Loucy (cell line): Measurements from ENCODE around the gene IL20RA.

Source experiments
- H2AFZ ChIP-seq: fragments of 200-600 bp; sonication (generic); 2 replicates; pipeline ENCODE4 v1.6.0; 2016; ENCODE audit warnings: antibody characterized with exemption, mild to moderate bottlenecking, low read length, moderate library complexity
- H3F3A ChIP-seq: fragments of 200-600 bp; 2 replicates; pipeline ENCODE4 v1.6.0; 2016; ENCODE audit warnings: antibody characterized with exemption, low read depth, mild to moderate bottlenecking
- H3K27me3 ChIP-seq: fragments of 200-600 bp; sonication (generic); 2 replicates; pipeline ENCODE4 v1.6.1; 2014; ENCODE audit warnings: low read length, mild to moderate bottlenecking; ENCODE audit not compliant: insufficient read depth, poor library complexity, severe bottlenecking
- H3K36me3 ChIP-seq: fragments of 200-600 bp; sonication (generic); 2 replicates; pipeline ENCODE4 v1.6.1; 2016; ENCODE audit warnings: low read length; ENCODE audit not compliant: insufficient read depth
- H3K4me1 ChIP-seq: fragments of 200-600 bp; sonication (generic); 2 replicates; pipeline ENCODE4 v1.5.1; 2014; ENCODE audit warnings: low read length, mild to moderate bottlenecking; ENCODE audit not compliant: insufficient read depth, poor library complexity, severe bottlenecking
- H3K4me2 ChIP-seq: fragments of 200-600 bp; sonication (generic); 2 replicates; pipeline ENCODE4 v1.6.0; 2014; ENCODE audit warnings: antibody characterized with exemption, low read length, low read depth, mild to moderate bottlenecking; ENCODE audit not compliant: poor library complexity, severe bottlenecking
- H3K4me3 ChIP-seq: fragments of 200-600 bp; sonication (generic); 2 replicates; pipeline ENCODE4 v1.5.1; 2014; ENCODE audit warnings: low read length, mild to moderate bottlenecking, mixed read lengths; ENCODE audit not compliant: poor library complexity, severe bottlenecking
- H3K79me2 ChIP-seq: fragments of 200-600 bp; sonication (generic); 2 replicates; pipeline ENCODE4 v1.6.1; 2014; ENCODE audit warnings: low read length; ENCODE audit not compliant: insufficient read depth
- H3K9ac ChIP-seq: fragments of 200-600 bp; sonication (generic); 2 replicates; pipeline ENCODE4 v1.6.0; 2014; ENCODE audit warnings: mild to moderate bottlenecking, low read depth, low read length, moderate library complexity; ENCODE audit not compliant: poor library complexity, severe bottlenecking
- H3K9me2 ChIP-seq: fragments of 200-600 bp; sonication (generic); replicated peaks from 2 replicates; pipeline ENCODE4 v1.6.1; 2016; ENCODE audit warnings: low read depth, low read length, mixed read lengths
- H3K9me3 ChIP-seq: fragments of 200-600 bp; sonication (generic); 2 replicates; pipeline ENCODE4 v1.6.1; 2014; ENCODE audit warnings: mild to moderate bottlenecking, antibody characterized with exemption, low read length, low read depth; ENCODE audit not compliant: insufficient read depth
- H4K20me1 ChIP-seq: fragments of 200-600 bp; sonication (generic); 2 replicates; pipeline ENCODE4 v1.6.0; 2014; ENCODE audit warnings: antibody characterized with exemption, low read length, mild to moderate bottlenecking; ENCODE audit not compliant: insufficient read depth, poor library complexity, severe bottlenecking
- EZH2phosphoT487 ChIP-seq: fragments of 200-600 bp; IDR thresholded peaks from 2 replicates; pipeline ENCODE4 v1.6.1; 2018; ENCODE audit warnings: antibody characterized with exemption, mild to moderate bottlenecking, moderate library complexity, borderline replicate concordance
- TF ChIP-seq, protein P1 (sequence below): fragments of 200-600 bp; sonication (generic); conservative IDR thresholded peaks from 2 replicates; pipeline ENCODE4 v1.5.1; 2014; ENCODE audit warnings: mild to moderate bottlenecking, antibody characterized with exemption, low read length

The IL20RA gene

DNA sequence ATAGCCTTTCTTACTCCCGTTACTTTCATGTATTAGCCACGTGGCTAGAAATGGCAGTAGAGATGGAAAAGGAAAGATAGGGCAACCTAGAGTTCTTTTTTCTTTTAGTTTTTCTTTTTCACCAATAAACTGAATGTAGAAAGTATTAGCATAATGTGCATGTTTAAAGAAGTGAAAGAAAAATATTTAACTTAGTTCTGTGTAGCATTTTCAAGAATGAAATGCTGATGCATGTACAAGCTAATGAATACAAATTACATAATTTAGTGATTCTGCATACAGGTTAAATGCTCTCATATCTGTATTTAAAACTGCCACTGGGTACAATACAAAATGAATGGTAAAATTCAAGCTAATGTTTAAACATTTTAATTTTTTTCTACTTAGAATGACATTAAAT lies 22.6 kb upstream of the IL20RA start:
- TF ChIP-seq, protein P1, sequence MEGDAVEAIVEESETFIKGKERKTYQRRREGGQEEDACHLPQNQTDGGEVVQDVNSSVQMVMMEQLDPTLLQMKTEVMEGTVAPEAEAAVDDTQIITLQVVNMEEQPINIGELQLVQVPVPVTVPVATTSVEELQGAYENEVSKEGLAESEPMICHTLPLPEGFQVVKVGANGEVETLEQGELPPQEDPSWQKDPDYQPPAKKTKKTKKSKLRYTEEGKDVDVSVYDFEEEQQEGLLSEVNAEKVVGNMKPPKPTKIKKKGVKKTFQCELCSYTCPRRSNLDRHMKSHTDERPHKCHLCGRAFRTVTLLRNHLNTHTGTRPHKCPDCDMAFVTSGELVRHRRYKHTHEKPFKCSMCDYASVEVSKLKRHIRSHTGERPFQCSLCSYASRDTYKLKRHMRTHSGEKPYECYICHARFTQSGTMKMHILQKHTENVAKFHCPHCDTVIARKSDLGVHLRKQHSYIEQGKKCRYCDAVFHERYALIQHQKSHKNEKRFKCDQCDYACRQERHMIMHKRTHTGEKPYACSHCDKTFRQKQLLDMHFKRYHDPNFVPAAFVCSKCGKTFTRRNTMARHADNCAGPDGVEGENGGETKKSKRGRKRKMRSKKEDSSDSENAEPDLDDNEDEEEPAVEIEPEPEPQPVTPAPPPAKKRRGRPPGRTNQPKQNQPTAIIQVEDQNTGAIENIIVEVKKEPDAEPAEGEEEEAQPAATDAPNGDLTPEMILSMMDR = no peak
- TF ChIP-seq EZH2phosphoT487 = no peak
- Histone ChIP-seq H3K4me2 (no peak overlapping the region), H3K79me2 (no peaks in the 10 kb centered on the region), H3K27me3 (peaks cover 47% of the 10 kb centered on the region), H3K9ac (no peak overlapping the region), H3K36me3 (no peaks in the 10 kb centered on the region), H3K4me1 (no peaks in the 10 kb centered on the region), H3K9me3 (no peaks in the 10 kb centered on the region), H3F3A (no peaks in the 10 kb centered on the region), H4K20me1 (no peaks in the 10 kb centered on the region), H3K4me3 (no peak overlapping the region), H3K9me2 (no peaks in the 10 kb centered on the region), H2AFZ (no peak overlapping the region)

GRCh38 chr6:137058037-137058436 lies 13.3 kb upstream of the IL20RA start:
- Histone ChIP-seq H3K36me3 (no peaks in the 10 kb centered on the region), H3K9ac (no peak overlapping the region), H3K9me2 (no peaks in the 10 kb centered on the region), H3F3A (no peaks in the 10 kb centered on the region), H3K4me3 (no peak overlapping the region), H3K4me2 (no peak overlapping the region), H3K9me3 (no peaks in the 10 kb centered on the region), H2AFZ (no peak overlapping the region), H3K79me2 (no peaks in the 10 kb centered on the region), H3K4me1 (no peaks in the 10 kb centered on the region), H4K20me1 (no peaks in the 10 kb centered on the region), H3K27me3 (peaks cover 77% of the 10 kb centered on the region)
- no peak for TF ChIP-seq EZH2phosphoT487
- TF ChIP-seq, protein P1 = no peak

DNA sequence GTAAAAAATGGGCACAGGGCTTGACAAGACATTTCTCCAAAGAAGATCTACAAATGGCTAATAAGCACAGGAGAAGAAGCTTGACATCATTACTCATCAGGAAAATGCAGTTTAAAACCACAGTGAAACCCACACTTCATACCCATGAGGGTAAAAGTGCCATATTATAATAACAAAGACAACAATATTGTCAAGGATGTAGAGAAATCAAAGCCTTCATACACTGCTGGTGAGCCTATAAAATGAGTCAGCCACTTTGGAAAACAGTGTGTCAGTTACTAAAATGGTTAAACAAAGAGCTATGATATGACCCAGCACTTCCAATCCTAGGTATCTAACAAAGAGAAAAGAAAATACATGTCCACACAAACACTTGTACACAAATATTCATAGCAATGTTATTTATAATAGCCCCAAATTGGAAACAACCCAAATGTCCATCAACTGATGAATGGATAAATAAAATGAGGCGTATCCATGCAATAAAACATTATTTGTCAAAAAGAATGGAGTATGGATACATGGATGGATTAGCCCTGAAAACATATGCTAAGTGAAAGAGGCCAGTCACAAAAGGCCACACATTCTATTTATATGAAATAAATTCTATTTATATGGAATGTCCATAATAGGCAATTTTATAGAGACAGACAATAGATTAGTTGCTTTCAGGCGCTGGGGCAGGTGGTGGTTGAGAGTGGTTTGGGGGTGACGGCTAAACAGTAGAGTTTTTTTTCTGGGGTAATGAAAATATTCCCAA lies 11.5 kb upstream of the IL20RA start:
- Histone ChIP-seq H3K4me3 (no peak overlapping the region), H3K9ac (no peak overlapping the region), H3K36me3 (no peaks in the 10 kb centered on the region), H3K4me1 (no peaks in the 10 kb centered on the region), H3F3A (no peaks in the 10 kb centered on the region), H3K9me3 (no peaks in the 10 kb centered on the region), H2AFZ (no peak overlapping the region), H3K79me2 (no peaks in the 10 kb centered on the region), H3K9me2 (no peaks in the 10 kb centered on the region), H3K4me2 (no peak overlapping the region), H4K20me1 (no peaks in the 10 kb centered on the region), H3K27me3 (peaks cover 89% of the 10 kb centered on the region)
- no peak for TF ChIP-seq EZH2phosphoT487
- TF ChIP-seq, protein P1 = no peak
